ENCODE results near the gene EGR4. TPM values are rescaled to one million over a fixed set of nuclear protein-coding genes. Genes with fewer than 3 reads are reported as not detected.

EGR4 gene
- total RNA-seq, 1 experiment from 2014 or later = not detected

DNA sequence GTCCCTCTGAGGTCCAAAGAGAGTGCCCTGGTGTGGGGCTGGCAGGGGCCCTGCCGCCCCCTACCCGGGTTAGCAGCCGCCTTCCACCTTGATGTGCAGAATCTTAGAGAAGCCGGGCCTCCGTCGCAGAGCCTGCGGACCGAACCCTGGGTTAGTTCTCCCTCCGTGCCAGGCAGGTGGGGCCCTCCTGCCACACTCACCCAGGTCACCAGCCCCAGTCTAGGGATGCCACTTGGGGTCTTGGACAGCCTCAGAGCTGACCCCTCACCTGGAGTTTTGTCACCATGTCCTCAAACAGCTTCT, 34.5 kb downstream of the EGR4 start:
- H3K4me1 ChIP-seq (ENCODE audit: insufficient read depth, low read length) = no peaks in the 10 kb centered on the region
- H3K79me2 ChIP-seq (ENCODE audit: low read length) = no peaks in the 10 kb centered on the region
- intact Hi-C loops (cut with micrococcal nuclease) = no loop called here
- no peaks in the 10 kb centered on the region for H3K36me3 ChIP-seq (ENCODE audit: low read depth, low read length)
- POLR2A ChIA-PET (ENCODE audit: unreplicated experiment) = no interaction called here
- H3F3A ChIP-seq (ENCODE audit: low read length, unreplicated experiment) = no peaks in the 10 kb centered on the region
- CTCF ChIA-PET = no interaction called here
- no peaks in the 10 kb centered on the region for H3K9me3 ChIP-seq (ENCODE audit: low read length)
- H3K4me3 ChIP-seq (ENCODE audit: low read length) = no peak overlapping the region
- H3K27ac ChIP-seq (ENCODE audit: low read length) = no peak overlapping the region
- DNase-seq (no peak), ATAC-seq (no peak)
- H3K9ac ChIP-seq (ENCODE audit: low read length) = no peak overlapping the region
- no peaks in the 10 kb centered on the region for H3K9me2 ChIP-seq (replicated peaks; ENCODE audit: low read length)
- H4K20me1 ChIP-seq (ENCODE audit: low read length) = no peaks in the 10 kb centered on the region
- no peak for TF ChIP-seq EZH2 (IDR thresholded peaks at IDR 0.05; ENCODE audit: low read length, unreplicated experiment)
- TF ChIP-seq, protein P1, sequence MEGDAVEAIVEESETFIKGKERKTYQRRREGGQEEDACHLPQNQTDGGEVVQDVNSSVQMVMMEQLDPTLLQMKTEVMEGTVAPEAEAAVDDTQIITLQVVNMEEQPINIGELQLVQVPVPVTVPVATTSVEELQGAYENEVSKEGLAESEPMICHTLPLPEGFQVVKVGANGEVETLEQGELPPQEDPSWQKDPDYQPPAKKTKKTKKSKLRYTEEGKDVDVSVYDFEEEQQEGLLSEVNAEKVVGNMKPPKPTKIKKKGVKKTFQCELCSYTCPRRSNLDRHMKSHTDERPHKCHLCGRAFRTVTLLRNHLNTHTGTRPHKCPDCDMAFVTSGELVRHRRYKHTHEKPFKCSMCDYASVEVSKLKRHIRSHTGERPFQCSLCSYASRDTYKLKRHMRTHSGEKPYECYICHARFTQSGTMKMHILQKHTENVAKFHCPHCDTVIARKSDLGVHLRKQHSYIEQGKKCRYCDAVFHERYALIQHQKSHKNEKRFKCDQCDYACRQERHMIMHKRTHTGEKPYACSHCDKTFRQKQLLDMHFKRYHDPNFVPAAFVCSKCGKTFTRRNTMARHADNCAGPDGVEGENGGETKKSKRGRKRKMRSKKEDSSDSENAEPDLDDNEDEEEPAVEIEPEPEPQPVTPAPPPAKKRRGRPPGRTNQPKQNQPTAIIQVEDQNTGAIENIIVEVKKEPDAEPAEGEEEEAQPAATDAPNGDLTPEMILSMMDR (conservative IDR thresholded peaks at IDR 0.05; ENCODE audit: low read depth, low read length) = no peak
- no peak for TF ChIP-seq EZH2phosphoT487 (IDR thresholded peaks at IDR 0.05; ENCODE audit: borderline replicate concordance, low read length)
- H3K27me3 ChIP-seq (ENCODE audit: low read length) = no peaks in the 10 kb centered on the region
- BruUV-seq (replicated peaks) = no TSS peak
- H3K4me2 ChIP-seq (ENCODE audit: low read length) = no peak overlapping the region
- no peak overlapping the region for H2AFZ ChIP-seq (ENCODE audit: low read length)

- TF ChIP-seq, protein P1 (conservative IDR thresholded peaks at IDR 0.05; ENCODE audit: low read depth, low read length) = no peak
- TF ChIP-seq EZH2 (IDR thresholded peaks at IDR 0.05; ENCODE audit: low read length, unreplicated experiment) (no peak), EZH2phosphoT487 (IDR thresholded peaks at IDR 0.05; ENCODE audit: borderline replicate concordance, low read length) (no peak)
- BruUV-seq (replicated peaks) = no TSS peak
- CTCF ChIA-PET = no interaction called here
- H3K79me2 ChIP-seq (ENCODE audit: low read length) = no peaks in the 10 kb centered on the region
- no peak for DNase-seq
- H3K9ac ChIP-seq (ENCODE audit: low read length) = no peak overlapping the region
- H3K27ac ChIP-seq (ENCODE audit: low read length) = no peak overlapping the region
- H3K27me3 ChIP-seq (ENCODE audit: low read length) = no peaks in the 10 kb centered on the region
- no peaks in the 10 kb centered on the region for H3K9me2 ChIP-seq (replicated peaks; ENCODE audit: low read length)
- ATAC-seq = no peak
- H3K4me3 ChIP-seq (ENCODE audit: low read length) = no peak overlapping the region
- intact Hi-C loops (cut with micrococcal nuclease) = no loop called here
- no peaks in the 10 kb centered on the region for H3K9me3 ChIP-seq (ENCODE audit: low read length)
- no peaks in the 10 kb centered on the region for H3F3A ChIP-seq (ENCODE audit: low read length, unreplicated experiment)
- POLR2A ChIA-PET (ENCODE audit: unreplicated experiment) = no interaction called here
- H3K4me2 ChIP-seq (ENCODE audit: low read length) = no peak overlapping the region
- H2AFZ ChIP-seq (ENCODE audit: low read length) = no peak overlapping the region
- H4K20me1 ChIP-seq (ENCODE audit: low read length) = no peaks in the 10 kb centered on the region
- H3K36me3 ChIP-seq (ENCODE audit: low read depth, low read length) = peaks cover 2% of the 10 kb centered on the region
- no peaks in the 10 kb centered on the region for H3K4me1 ChIP-seq (ENCODE audit: insufficient read depth, low read length)
These were observed 35.0 kb downstream of the EGR4 start for GRCh38 chr2:73258186-73258912.

GRCh38 chr2:73257425-73258125, 35.8 kb downstream of the EGR4 start:
- ChIA-PET CTCF (interaction anchor here (0.5 kb wide), 1 partner anchor 35 kb away, joined by 11 read pairs; no protein-coding TSS in a partner anchor), POLR2A (ENCODE audit: unreplicated experiment) (interaction anchor here (0.6 kb wide), 1 partner anchor 17 kb away, joined by 3 read pairs; no protein-coding TSS in a partner anchor)
- H3K9me3 ChIP-seq (ENCODE audit: low read length) = no peaks in the 10 kb centered on the region
- TF ChIP-seq EZH2phosphoT487 (IDR thresholded peaks at IDR 0.05; ENCODE audit: borderline replicate concordance, low read length) (no peak), EZH2 (IDR thresholded peaks at IDR 0.05; ENCODE audit: low read length, unreplicated experiment) (no peak)
- TF ChIP-seq, protein P1 (conservative IDR thresholded peaks at IDR 0.05; ENCODE audit: low read depth, low read length) = no peak
- H3K4me1 ChIP-seq (ENCODE audit: insufficient read depth, low read length) = no peaks in the 10 kb centered on the region
- H3K9ac ChIP-seq (ENCODE audit: low read length) = no peak overlapping the region
- DNase-seq (no peak), ATAC-seq (no peak)
- intact Hi-C loops (cut with micrococcal nuclease) = no loop called here
- no peaks in the 10 kb centered on the region for H3K79me2 ChIP-seq (ENCODE audit: low read length)
- no peaks in the 10 kb centered on the region for H3K9me2 ChIP-seq (replicated peaks; ENCODE audit: low read length)
- peaks cover 10% of the 10 kb centered on the region for H3K36me3 ChIP-seq (ENCODE audit: low read depth, low read length)
- BruUV-seq (replicated peaks) = no TSS peak
- H4K20me1 ChIP-seq (ENCODE audit: low read length) = no peaks in the 10 kb centered on the region
- no peaks in the 10 kb centered on the region for H3F3A ChIP-seq (ENCODE audit: low read length, unreplicated experiment)
- no peak overlapping the region for H3K27ac ChIP-seq (ENCODE audit: low read length)
- H2AFZ ChIP-seq (ENCODE audit: low read length) = no peak overlapping the region
- H3K4me3 ChIP-seq (ENCODE audit: low read length) = no peak overlapping the region
- no peaks in the 10 kb centered on the region for H3K27me3 ChIP-seq (ENCODE audit: low read length)
- no peak overlapping the region for H3K4me2 ChIP-seq (ENCODE audit: low read length)
